GM12874 (cell line): ENCODE data around the gene COL2A1.

ENCODE experiments used
- TF ChIP-seq, protein P1 (sequence below): IDR thresholded peaks from 2 replicates; pipeline ENCODE4 v1.5.1; 2011; ENCODE audit warnings: low read depth, mild to moderate bottlenecking, control low read depth, low read length, moderate library complexity; ENCODE audit not compliant: insufficient read depth

The COL2A1 gene

DNA sequence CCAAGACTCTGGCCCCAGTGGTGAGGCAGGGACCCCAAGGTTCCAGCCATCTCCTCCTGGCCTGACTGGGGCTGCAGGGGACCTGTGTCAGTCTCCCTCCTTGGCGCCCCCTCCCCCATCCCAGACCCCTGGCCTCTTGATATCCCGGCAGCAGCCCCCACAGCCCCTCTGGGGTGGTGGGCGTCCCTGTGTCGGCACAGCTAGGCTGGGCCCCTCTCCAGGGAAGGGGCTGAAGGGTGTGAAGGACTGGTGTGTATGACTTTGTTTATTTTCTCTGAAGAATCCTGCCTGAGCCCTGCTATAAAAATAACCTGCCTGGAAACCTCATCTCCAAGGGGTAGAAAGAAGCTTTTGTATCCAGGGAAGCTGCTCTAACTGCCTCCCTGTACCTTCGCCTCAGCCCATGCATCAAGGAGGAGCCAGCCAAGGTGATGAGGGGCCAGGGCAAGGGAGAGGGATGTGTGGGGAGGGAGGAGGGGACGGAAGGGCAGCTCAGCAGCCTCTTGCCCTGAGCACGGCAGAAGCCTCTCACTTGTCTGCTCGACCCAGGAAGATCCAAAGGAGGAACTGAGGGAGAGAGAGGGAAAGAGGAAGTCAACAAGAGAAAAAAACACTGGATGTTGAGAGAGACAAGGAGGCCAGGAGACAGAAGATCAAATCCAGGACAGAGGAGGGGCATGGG is 25.4 kb upstream of the COL2A1 start:
- TF ChIP-seq, protein P1, sequence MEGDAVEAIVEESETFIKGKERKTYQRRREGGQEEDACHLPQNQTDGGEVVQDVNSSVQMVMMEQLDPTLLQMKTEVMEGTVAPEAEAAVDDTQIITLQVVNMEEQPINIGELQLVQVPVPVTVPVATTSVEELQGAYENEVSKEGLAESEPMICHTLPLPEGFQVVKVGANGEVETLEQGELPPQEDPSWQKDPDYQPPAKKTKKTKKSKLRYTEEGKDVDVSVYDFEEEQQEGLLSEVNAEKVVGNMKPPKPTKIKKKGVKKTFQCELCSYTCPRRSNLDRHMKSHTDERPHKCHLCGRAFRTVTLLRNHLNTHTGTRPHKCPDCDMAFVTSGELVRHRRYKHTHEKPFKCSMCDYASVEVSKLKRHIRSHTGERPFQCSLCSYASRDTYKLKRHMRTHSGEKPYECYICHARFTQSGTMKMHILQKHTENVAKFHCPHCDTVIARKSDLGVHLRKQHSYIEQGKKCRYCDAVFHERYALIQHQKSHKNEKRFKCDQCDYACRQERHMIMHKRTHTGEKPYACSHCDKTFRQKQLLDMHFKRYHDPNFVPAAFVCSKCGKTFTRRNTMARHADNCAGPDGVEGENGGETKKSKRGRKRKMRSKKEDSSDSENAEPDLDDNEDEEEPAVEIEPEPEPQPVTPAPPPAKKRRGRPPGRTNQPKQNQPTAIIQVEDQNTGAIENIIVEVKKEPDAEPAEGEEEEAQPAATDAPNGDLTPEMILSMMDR, result no peak

DNA sequence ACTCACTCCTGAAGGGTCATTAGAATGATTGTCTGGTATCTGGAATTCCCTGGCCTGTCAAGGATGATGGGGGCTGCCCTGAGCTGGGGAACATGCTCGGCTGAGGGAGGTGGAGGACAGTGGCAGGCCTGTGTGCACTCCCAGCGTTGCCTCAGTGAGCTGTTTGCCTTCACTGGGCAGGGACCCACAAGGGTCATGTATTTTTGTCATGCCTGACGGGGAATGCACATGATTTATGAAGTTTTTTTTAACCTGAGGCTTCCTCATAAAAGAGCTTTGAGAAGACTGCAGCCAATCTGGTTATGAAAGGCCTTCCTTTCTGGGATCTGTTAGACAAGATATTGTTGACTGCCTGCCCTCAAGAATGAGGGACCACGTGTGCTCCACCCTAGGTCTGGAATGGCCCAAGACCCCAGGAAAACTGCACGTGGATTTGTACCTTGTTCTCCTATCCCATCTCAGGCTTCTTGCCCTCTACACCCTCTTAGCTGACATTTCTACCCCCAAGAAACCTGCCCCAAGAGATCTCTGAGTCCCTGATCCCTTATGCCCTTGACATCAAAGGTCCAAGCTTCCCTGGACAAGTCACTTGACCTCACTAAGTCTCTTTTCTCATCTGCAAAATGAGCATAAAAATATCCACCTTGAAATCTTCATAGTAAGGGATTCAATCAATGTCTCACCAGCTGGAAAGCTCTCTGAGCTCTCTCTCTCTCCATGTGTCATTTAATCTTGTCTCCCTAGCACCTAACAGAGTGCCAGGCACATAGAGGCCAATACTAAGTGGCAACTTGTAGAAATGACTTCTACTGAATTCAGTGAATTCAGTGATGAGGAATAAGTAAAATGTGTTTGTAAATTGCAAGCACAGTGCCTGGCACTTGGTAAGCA is 24.5 kb upstream of the COL2A1 start:
- TF ChIP-seq, protein P1, result no peak

DNA sequence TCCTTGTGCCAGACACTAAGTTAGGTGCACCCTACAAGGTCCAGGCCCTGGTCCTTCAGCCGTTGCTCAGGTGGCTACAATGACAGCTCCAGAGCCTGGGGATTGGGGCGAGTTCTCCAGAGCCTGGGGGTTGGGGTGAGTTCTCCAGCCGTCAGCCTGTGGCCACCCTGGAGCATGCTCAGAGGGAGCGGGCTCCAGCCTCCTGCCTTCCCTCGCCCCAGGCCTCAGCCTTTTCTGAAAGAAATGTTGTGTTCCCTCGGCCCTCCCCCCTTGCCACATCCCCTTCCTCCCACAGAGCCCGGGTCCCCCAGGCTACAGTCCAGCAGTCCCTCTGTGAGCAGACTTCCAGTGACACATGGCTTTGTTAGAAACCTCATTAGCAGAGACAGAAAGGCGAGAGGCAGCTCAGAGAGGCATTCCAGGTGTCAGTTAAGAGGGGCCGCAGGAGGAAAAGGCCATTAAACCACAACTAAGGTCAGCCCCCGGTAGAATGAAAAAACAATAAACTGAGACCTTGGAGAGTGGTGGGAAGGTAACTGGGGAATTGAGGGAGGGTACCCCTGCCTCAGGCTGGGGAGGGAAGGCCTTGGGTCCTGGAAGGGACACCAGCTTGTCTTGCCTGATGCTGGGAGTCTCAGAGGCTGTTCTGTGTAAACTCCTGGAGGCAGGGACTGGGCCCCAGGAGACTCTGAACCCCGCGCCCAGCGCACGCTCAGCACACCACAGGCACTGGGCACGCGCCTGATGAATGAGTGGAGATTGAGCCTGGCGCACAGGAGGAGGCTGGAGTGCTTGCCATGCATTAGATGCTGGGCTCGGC is 23.1 kb upstream of the COL2A1 start:
- TF ChIP-seq, protein P1, result no peak

DNA sequence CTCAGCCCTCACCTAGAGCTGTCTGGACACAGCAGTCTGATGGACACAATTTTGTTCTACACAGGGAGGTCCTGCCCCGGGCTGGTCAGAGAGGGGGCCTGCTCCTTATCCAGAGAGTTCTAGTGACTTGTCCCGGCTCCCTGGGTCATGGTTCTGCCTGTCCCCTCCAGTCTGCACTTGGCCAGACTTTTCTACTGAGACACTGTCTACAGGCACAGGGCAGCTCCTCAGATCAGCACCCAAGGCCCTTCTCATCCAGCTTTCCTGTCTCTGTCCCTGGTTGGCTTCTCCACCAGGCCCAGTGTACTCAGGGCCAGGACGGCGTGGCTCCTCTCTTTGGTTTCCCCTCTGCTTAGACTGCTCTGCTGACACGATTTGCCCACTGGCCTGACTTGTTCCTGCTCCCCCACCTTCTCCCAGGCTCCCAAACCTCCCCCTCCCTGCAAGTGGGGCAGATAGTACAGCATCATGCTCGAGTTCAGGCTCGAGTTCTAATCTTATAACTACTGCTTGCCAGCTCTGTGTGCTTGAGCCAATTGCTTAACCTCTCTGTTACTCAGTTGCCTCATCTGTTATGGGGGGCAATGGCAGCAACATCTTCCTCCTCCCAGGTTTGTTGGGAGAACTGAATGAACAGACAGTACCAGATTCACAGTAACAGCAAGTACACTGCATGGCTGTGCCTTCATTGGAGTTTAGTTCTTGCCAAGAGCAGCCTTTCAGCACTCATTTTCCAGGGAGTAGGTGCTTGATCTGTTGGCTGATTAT is 22.0 kb upstream of the COL2A1 start:
- TF ChIP-seq, protein P1, result no peak

DNA sequence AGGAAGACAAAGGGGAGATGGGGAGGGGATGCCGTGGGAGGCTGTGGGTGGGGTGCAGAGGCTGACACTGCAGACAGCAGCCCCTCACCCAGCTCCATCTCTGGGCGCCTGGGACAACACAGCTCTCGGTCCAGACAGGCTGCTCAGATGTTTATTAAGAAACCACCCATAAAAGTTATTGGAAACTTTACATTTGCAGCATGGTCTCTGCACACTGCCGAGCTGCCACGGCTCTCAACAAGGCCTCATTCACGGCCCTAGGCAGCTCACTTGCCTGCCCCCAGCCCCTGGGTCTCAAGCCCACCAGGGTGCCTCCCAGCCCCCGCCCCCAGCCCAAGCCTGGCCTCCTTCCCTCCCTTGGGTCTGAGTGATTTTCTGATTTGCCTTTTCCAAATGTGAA is 21.0 kb upstream of the COL2A1 start:
- TF ChIP-seq, protein P1, result no peak

DNA sequence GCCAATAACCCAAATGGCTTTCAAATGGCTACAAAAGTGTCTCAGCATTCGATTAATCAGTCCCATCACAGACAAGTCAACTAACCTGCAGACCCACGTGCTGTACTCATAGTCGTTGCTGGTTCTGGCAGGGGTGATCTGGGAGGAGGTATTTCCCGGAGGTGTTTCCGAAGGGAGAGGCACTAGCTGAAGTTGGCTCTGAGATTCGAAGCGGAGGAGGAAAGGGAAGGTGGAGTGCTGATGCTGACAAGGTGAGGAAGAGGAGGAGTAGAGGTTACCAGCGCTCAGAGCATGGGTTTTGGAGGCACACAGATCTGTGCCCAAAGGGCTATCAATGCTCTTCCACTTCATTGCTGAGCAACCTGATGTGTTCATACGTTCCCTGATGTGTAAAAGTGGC is 20.5 kb upstream of the COL2A1 start:
- TF ChIP-seq, protein P1, result no peak

DNA sequence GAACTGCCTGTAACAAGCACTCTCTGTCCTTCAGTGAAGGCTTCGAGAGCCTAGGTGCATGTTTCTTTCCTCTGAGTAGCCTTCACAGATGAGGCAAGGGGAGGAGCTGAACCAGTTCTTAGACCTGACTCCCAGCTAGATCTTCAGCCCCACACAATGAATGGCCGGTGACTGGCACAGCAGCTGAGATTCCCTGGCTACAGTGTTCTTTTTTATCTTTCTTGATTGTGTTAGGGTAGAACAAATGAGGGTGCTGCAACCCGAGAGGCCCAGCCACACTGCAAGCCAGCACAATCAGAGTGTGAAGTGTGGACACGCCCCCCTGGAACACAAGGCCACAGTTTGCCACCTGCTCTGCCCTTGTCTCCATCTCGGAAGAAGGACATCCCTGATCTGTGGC is 19.1 kb upstream of the COL2A1 start:
- TF ChIP-seq, protein P1, result no peak
